GM21526 (cell line): ENCODE data around the gene ATG7.
"Not testable (repeated sequence)": the region's sequence is repeated elsewhere in the genome, so short reads cannot be mapped to it uniquely, and the experiment has no call there.

ENCODE experiments used
- ATAC-seq: cut with Tn5 transposase; IDR thresholded peaks from one replicate; pipeline ENCODE4 v1.9.1; 2021; ENCODE audit warnings: moderate library complexity; ENCODE audit not compliant: unreplicated experiment, low FRiP score

ATG7 gene

GRCh38 chr3:11495948-11496557 lies 223.9 kb downstream of the ATG7 start:
- ATAC-seq: no peak

- ATAC-seq: no peak
These were observed 226.0 kb downstream of the ATG7 start for GRCh38 chr3:11498177-11498576.

- no peak for ATAC-seq
These were observed 226.4 kb downstream of the ATG7 start for GRCh38 chr3:11498646-11499045.

- ATAC-seq: no peak
These were observed 226.9 kb downstream of the ATG7 start for GRCh38 chr3:11499144-11499543.

- ATAC-seq: not testable (repeated sequence)
These were observed 230.2 kb downstream of the ATG7 start for GRCh38 chr3:11502413-11502812.

- ATAC-seq: no peak
These were observed 235.5 kb downstream of the ATG7 start for GRCh38 chr3:11507719-11508118.

- no peak for ATAC-seq
These were observed 236.4 kb downstream of the ATG7 start for GRCh38 chr3:11508346-11509172.

GRCh38 chr3:11509173-11510000 lies 237.2 kb downstream of the ATG7 start:
- no peak for ATAC-seq

GRCh38 chr3:11510001-11510340 lies 237.8 kb downstream of the ATG7 start:
- no peak for ATAC-seq

- no peak for ATAC-seq
These were observed 238.2 kb downstream of the ATG7 start for GRCh38 chr3:11510356-11510755.

GRCh38 chr3:11511606-11512005 lies 239.4 kb downstream of the ATG7 start:
- ATAC-seq: not testable (repeated sequence)

- ATAC-seq: not testable (repeated sequence)
These were observed 241.1 kb downstream of the ATG7 start for GRCh38 chr3:11513125-11513816.

- no peak for ATAC-seq
These were observed 241.6 kb downstream of the ATG7 start for GRCh38 chr3:11513817-11514135.

- ATAC-seq: no peak
These were observed 242.1 kb downstream of the ATG7 start for GRCh38 chr3:11514191-11514821.

GRCh38 chr3:11517601-11518000 lies 245.4 kb downstream of the ATG7 start:
- ATAC-seq: no peak

- no peak for ATAC-seq
These were observed 249.0 kb downstream of the ATG7 start for GRCh38 chr3:11521167-11521566.

GRCh38 chr3:11522398-11522715 lies 250.2 kb downstream of the ATG7 start:
- ATAC-seq: no peak

GRCh38 chr3:11522953-11523571 lies 250.9 kb downstream of the ATG7 start:
- no peak for ATAC-seq

- ATAC-seq: no peak
These were observed 251.4 kb downstream of the ATG7 start for GRCh38 chr3:11523572-11524101.

- ATAC-seq: not testable (repeated sequence)
These were observed 253.9 kb downstream of the ATG7 start for GRCh38 chr3:11526121-11526520.
